ENCODE measurements around the gene CDC42. TPM values are rescaled to one million over a fixed set of nuclear protein-coding genes. Genes with fewer than 3 reads are reported as not detected.

Gene CDC42
- polyA plus RNA-seq, 1 donor from 2014 or later, result 913 TPM

DNA sequence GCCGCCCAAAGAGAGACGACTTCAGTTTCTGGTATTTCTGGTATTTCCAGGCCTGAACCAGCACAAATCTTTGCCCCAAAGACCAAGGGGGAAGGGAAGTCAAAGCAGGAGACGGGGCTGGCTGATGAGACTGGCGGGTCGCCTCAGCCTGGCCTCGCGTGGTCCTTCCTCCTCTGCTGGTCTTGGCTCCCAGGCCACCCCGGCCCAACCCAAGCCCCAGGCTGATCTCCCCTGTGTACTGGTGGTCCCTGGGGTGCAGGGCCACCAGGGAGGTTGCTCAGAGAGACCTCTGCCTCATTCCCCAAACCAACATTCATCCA lies 70.5 kb downstream of the CDC42 start:
- no peak overlapping the region for H3K4me3 ChIP-seq (ENCODE audit: low read length)
- no peaks in the 10 kb centered on the region for H3K79me2 ChIP-seq (replicated peaks; ENCODE audit: insufficient read depth, low read length)
- H3K27me3 ChIP-seq (ENCODE audit: insufficient read depth, low read depth, low read length), result no peaks in the 10 kb centered on the region
- no peaks in the 10 kb centered on the region for H3F3A ChIP-seq (ENCODE audit: insufficient read depth, low read length, poor library complexity, severe bottlenecking)
- no peak overlapping the region for H3K9ac ChIP-seq (ENCODE audit: low read length)
- H4K20me1 ChIP-seq (ENCODE audit: insufficient read depth), result no peaks in the 10 kb centered on the region
- H3K9me2 ChIP-seq (ENCODE audit: insufficient read depth, low read length), result no peaks in the 10 kb centered on the region
- TF ChIP-seq EZH2 (IDR thresholded peaks at IDR 0.05; ENCODE audit: borderline replicate concordance, insufficient read depth, low read length, poor library complexity, severe bottlenecking) (no peak), TAF1 (IDR thresholded peaks at IDR 0.05; ENCODE audit: low read depth) (no peak), EP300 (conservative IDR thresholded peaks at IDR 0.05; ENCODE audit: poor library complexity, severe bottlenecking) (no peak), CTCF (IDR thresholded peaks at IDR 0.05; ENCODE audit: poor library complexity, severe bottlenecking) (no peak), RAD21 (conservative IDR thresholded peaks at IDR 0.05) (no peak), SMC3 (conservative IDR thresholded peaks at IDR 0.05; ENCODE audit: poor library complexity) (no peak), MXI1 (conservative IDR thresholded peaks at IDR 0.05; ENCODE audit: poor library complexity, severe bottlenecking) (no peak), POLR2AphosphoS5 (IDR thresholded peaks at IDR 0.05) (no peak)
- TF ChIP-seq, protein P1, sequence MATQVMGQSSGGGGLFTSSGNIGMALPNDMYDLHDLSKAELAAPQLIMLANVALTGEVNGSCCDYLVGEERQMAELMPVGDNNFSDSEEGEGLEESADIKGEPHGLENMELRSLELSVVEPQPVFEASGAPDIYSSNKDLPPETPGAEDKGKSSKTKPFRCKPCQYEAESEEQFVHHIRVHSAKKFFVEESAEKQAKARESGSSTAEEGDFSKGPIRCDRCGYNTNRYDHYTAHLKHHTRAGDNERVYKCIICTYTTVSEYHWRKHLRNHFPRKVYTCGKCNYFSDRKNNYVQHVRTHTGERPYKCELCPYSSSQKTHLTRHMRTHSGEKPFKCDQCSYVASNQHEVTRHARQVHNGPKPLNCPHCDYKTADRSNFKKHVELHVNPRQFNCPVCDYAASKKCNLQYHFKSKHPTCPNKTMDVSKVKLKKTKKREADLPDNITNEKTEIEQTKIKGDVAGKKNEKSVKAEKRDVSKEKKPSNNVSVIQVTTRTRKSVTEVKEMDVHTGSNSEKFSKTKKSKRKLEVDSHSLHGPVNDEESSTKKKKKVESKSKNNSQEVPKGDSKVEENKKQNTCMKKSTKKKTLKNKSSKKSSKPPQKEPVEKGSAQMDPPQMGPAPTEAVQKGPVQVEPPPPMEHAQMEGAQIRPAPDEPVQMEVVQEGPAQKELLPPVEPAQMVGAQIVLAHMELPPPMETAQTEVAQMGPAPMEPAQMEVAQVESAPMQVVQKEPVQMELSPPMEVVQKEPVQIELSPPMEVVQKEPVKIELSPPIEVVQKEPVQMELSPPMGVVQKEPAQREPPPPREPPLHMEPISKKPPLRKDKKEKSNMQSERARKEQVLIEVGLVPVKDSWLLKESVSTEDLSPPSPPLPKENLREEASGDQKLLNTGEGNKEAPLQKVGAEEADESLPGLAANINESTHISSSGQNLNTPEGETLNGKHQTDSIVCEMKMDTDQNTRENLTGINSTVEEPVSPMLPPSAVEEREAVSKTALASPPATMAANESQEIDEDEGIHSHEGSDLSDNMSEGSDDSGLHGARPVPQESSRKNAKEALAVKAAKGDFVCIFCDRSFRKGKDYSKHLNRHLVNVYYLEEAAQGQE (IDR thresholded peaks at IDR 0.05; ENCODE audit: borderline replicate concordance), result no peak
- H3K4me2 ChIP-seq (ENCODE audit: low read length), result no peak overlapping the region
- no peak overlapping the region for H3K27ac ChIP-seq (ENCODE audit: low read length)
- no peak overlapping the region for H2AFZ ChIP-seq (ENCODE audit: low read depth, low read length)
- H3K36me3 ChIP-seq (ENCODE audit: insufficient read depth, low read length), result no peaks in the 10 kb centered on the region
- H3K9me3 ChIP-seq (ENCODE audit: low read length), result no peaks in the 10 kb centered on the region

DNA sequence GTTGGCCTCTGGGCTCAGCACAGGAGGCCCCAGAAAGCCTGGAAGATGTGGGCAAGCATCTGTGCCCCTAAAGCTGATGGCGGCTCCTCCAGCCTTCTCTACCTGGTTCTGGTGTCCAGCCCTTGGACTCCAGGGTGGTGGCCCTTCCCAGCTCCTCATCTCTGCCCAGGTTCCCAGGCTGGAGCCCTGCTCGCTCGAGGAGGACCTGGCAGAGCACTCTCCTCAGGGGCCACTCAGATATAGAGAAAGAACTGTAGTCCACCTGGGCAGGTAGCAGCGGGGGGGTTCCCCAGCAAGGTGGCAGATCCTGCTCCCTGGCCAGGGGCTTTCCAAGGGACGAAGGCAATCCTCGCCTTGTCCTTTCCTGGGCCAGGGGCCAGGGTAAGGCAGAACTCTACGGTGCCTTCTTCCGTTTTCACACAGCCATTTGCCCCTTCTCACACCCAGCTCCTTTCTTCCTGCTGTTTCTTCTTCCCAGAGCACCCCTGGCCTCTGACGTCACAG lies 71.4 kb downstream of the CDC42 start:
- H3K36me3 ChIP-seq (ENCODE audit: insufficient read depth, low read length), result no peaks in the 10 kb centered on the region

More for the DNA sequence above, 71.4 kb downstream of the CDC42 start:
- H4K20me1 ChIP-seq (ENCODE audit: insufficient read depth), result no peaks in the 10 kb centered on the region
- H3K27ac ChIP-seq (ENCODE audit: low read length), result no peak overlapping the region
- no peak overlapping the region for H2AFZ ChIP-seq (ENCODE audit: low read depth, low read length)
- no peaks in the 10 kb centered on the region for H3K79me2 ChIP-seq (replicated peaks; ENCODE audit: insufficient read depth, low read length)
- H3K27me3 ChIP-seq (ENCODE audit: insufficient read depth, low read depth, low read length), result no peaks in the 10 kb centered on the region
- no peaks in the 10 kb centered on the region for H3K9me2 ChIP-seq (ENCODE audit: insufficient read depth, low read length)
- H3F3A ChIP-seq (ENCODE audit: insufficient read depth, low read length, poor library complexity, severe bottlenecking), result no peaks in the 10 kb centered on the region
- H3K4me3 ChIP-seq (ENCODE audit: low read length), result no peak overlapping the region
- no peak overlapping the region for H3K4me2 ChIP-seq (ENCODE audit: low read length)
- no peaks in the 10 kb centered on the region for H3K9me3 ChIP-seq (ENCODE audit: low read length)
- no peak for TF ChIP-seq EP300 (conservative IDR thresholded peaks at IDR 0.05; ENCODE audit: poor library complexity, severe bottlenecking)
- no peak for TF ChIP-seq CTCF (IDR thresholded peaks at IDR 0.05; ENCODE audit: poor library complexity, severe bottlenecking)
- TF ChIP-seq EZH2 (IDR thresholded peaks at IDR 0.05; ENCODE audit: borderline replicate concordance, insufficient read depth, low read length, poor library complexity, severe bottlenecking), result no peak
- TF ChIP-seq SMC3 (conservative IDR thresholded peaks at IDR 0.05; ENCODE audit: poor library complexity), result no peak
- H3K9ac ChIP-seq (ENCODE audit: low read length), result no peak overlapping the region

Data from neural cell (in vitro differentiated cells).